H1 (cell line): ENCODE results near the gene VEPH1. TPM values are rescaled to one million over a fixed set of nuclear protein-coding genes. Genes with fewer than 3 reads are reported as not detected.

Source experiments
- CTCF ChIA-PET: fragments of 300-600 bp; sonication (Branson Sonifier 250); formaldehyde crosslinking; loops from one replicate; lab custom pipeline; 2021; ENCODE audit not compliant: partially characterized antibody; lab: Charles Lee
- POLR2A ChIA-PET: fragments of 300-600 bp; sonication (Branson Sonifier 250); formaldehyde crosslinking; loops from one replicate; lab custom pipeline; 2021; ENCODE audit warnings: inconsistent platforms; ENCODE audit not compliant: partially characterized antibody; lab: Charles Lee
- DNase-seq, 2 experiments: peaks; one replicate each; pipeline versions ENCODE4 v3.0.0 to v3.0.0-alpha.2; 2010 to 2022; ENCODE audit warnings: low spot score in 2 of 2, low read depth in 1 of 2, mixed read lengths in 1 of 2
- FAIRE-seq: peaks from 2 replicates; lab custom pipeline; 2011; peaks lifted over from hg19 to GRCh38; lab: Jason Lieb, UNC
- H2AFZ ChIP-seq: 2 replicates; pipeline ENCODE4 v1.8.1; 2012; ENCODE audit warnings: low read length, inconsistent platforms
- H2AK5ac ChIP-seq: 2 replicates; pipeline ENCODE4 v1.6.1; 2013; ENCODE audit warnings: low read depth, low read length
- H2BK120ac ChIP-seq: replicated peaks from 2 replicates; pipeline ENCODE3; 2013; ENCODE audit warnings: low read depth, low read length, inconsistent platforms
- H2BK12ac ChIP-seq: 2 replicates; pipeline ENCODE4 v1.6.1; 2013; ENCODE audit warnings: low read depth, low read length
- H2BK15ac ChIP-seq: 2 replicates; pipeline ENCODE4 v1.6.1; 2013; ENCODE audit warnings: low read length
- H2BK20ac ChIP-seq: 2 replicates; pipeline ENCODE4 v1.6.1; 2013; ENCODE audit warnings: low read length
- H2BK5ac ChIP-seq: 2 replicates; pipeline ENCODE4 v1.6.1; 2013; ENCODE audit warnings: low read depth, low read length
- H3K14ac ChIP-seq: 2 replicates; pipeline ENCODE4 v1.6.1; 2013; ENCODE audit warnings: inconsistent platforms; ENCODE audit not compliant: insufficient read length
- H3K18ac ChIP-seq: 2 replicates; pipeline ENCODE4 v1.6.1; 2013; ENCODE audit warnings: low read length; ENCODE audit errors: extremely low read depth
- H3K23ac ChIP-seq: 2 replicates; pipeline ENCODE4 v1.6.1; 2013; ENCODE audit warnings: inconsistent platforms; ENCODE audit not compliant: insufficient read length
- H3K23me2 ChIP-seq: 2 replicates; pipeline ENCODE4 v1.6.1; 2013; ENCODE audit warnings: low read depth, low read length
- H3K27ac ChIP-seq: 2 replicates; pipeline ENCODE4 v1.6.1; 2011; ENCODE audit warnings: low read depth, low read length, inconsistent platforms
- H3K27me3 ChIP-seq, 4 experiments: replicated peaks in 1 of 4; 1 replicate in 1 of 4; 2 replicates in 3 of 4; pipeline versions ENCODE4 v1.6.1 to v1.8.1; 2011 to 2013; ENCODE audit warnings: low read length in 3 of 4, mild to moderate bottlenecking in 3 of 4, inconsistent platforms in 2 of 4, mixed read lengths in 2 of 4, moderate library complexity in 1 of 4; ENCODE audit not compliant: control insufficient read depth in 3 of 4, insufficient read depth in 3 of 4; ENCODE audit errors: extremely low read depth in 1 of 4
- H3K36me3 ChIP-seq, 4 experiments: 2 replicates each; pipeline versions ENCODE4 v1.6.1 to v1.8.1; 2011 to 2013; ENCODE audit warnings: mild to moderate bottlenecking in 4 of 4, low read length in 3 of 4, moderate library complexity in 2 of 4, control low read depth in 1 of 4, inconsistent platforms in 1 of 4; ENCODE audit not compliant: insufficient read depth in 4 of 4, control insufficient read depth in 2 of 4
- H3K4ac ChIP-seq: replicated peaks from 2 replicates; pipeline ENCODE3; 2013; ENCODE audit warnings: low read length, low read depth, mixed read lengths, inconsistent platforms; ENCODE audit not compliant: insufficient read length
- H3K4me1 ChIP-seq, 4 experiments: replicated peaks in 1 of 4; 1 replicate in 1 of 4; 2 replicates in 3 of 4; pipeline versions ENCODE4 v1.6.1 to v1.8.1; 2011 to 2013; ENCODE audit warnings: low read length in 3 of 4, inconsistent platforms in 2 of 4, mixed read lengths in 1 of 4; ENCODE audit not compliant: insufficient read depth in 4 of 4, control insufficient read depth in 3 of 4
- H3K4me2 ChIP-seq, 2 experiments: 2 replicates each; pipeline versions ENCODE4 v1.6.1 to v1.8.1; 2011 to 2013; ENCODE audit warnings: low read depth in 2 of 2, low read length in 2 of 2, control low read depth in 1 of 2, inconsistent platforms in 1 of 2, mild to moderate bottlenecking in 1 of 2; ENCODE audit not compliant: insufficient read depth in 1 of 2
- H3K4me3 ChIP-seq, 4 experiments: fragments of 200-600, 300-600 bp in 1 of 4; sonication (generic), shearing (Covaris generic), sonication (Bioruptor Twin) in 1 of 4; 2 replicates each; pipeline versions ENCODE4 v1.5.1 to v1.8.1; 2011 to 2016; ENCODE audit warnings: low read length in 4 of 4, low read depth in 3 of 4, control low read depth in 2 of 4, inconsistent platforms in 2 of 4, mild to moderate bottlenecking in 2 of 4, mixed read lengths in 1 of 4, moderate library complexity in 1 of 4; ENCODE audit not compliant: insufficient read depth in 2 of 4; ENCODE audit errors: extremely low read depth in 1 of 4
- H3K56ac ChIP-seq: replicated peaks from 2 replicates; pipeline ENCODE3; 2013; ENCODE audit warnings: low read depth, mild to moderate bottlenecking, mixed read lengths, low read length, inconsistent platforms; ENCODE audit not compliant: insufficient read length
- H3K79me1 ChIP-seq: 2 replicates; pipeline ENCODE4 v1.6.1; 2013; ENCODE audit warnings: low read depth, low read length, control low read depth
- H3K79me2 ChIP-seq, 2 experiments: 2 replicates each; pipeline versions ENCODE4 v1.6.1 to v1.8.1; 2012 to 2013; ENCODE audit warnings: low read length in 2 of 2, mild to moderate bottlenecking in 2 of 2, inconsistent platforms in 1 of 2; ENCODE audit not compliant: insufficient read depth in 2 of 2, control insufficient read depth in 1 of 2
- H3K9ac ChIP-seq, 4 experiments: replicated peaks in 1 of 4; 1 replicate in 1 of 4; 2 replicates in 3 of 4; pipeline versions ENCODE4 v1.6.1 to v1.8.1; 2011 to 2013; ENCODE audit warnings: low read depth in 3 of 4, low read length in 3 of 4, control low read depth in 2 of 4, mild to moderate bottlenecking in 2 of 4, moderate library complexity in 2 of 4, inconsistent platforms in 1 of 4; ENCODE audit errors: extremely low read depth in 1 of 4
- H3K9me3 ChIP-seq, 2 experiments: 2 replicates each; pipeline versions ENCODE4 v1.6.1 to v1.8.1; 2012 to 2013; ENCODE audit warnings: mild to moderate bottlenecking in 2 of 2, moderate library complexity in 2 of 2, control low read depth in 1 of 2, inconsistent platforms in 1 of 2, low read depth in 1 of 2, low read length in 1 of 2, mixed read lengths in 1 of 2; ENCODE audit not compliant: insufficient read depth in 2 of 2
- H4K20me1 ChIP-seq, 2 experiments: replicated peaks in 1 of 2; 2 replicates each; pipeline versions ENCODE3 to v1.8.1; 2011 to 2013; ENCODE audit warnings: inconsistent platforms in 2 of 2, low read length in 2 of 2, mild to moderate bottlenecking in 1 of 2; ENCODE audit not compliant: insufficient read depth in 2 of 2, control insufficient read depth in 1 of 2
- H4K5ac ChIP-seq: 2 replicates; pipeline ENCODE4 v1.6.1; 2013; ENCODE audit warnings: low read length, low read depth, mixed read lengths, inconsistent platforms; ENCODE audit not compliant: insufficient read length
- H4K8ac ChIP-seq: 2 replicates; pipeline ENCODE4 v1.8.0; 2013; ENCODE audit warnings: mild to moderate bottlenecking, moderate library complexity, low read length, inconsistent platforms; ENCODE audit not compliant: insufficient read depth; ENCODE audit errors: extremely low read depth
- H4K91ac ChIP-seq: replicated peaks from 2 replicates; pipeline ENCODE3; 2013; ENCODE audit warnings: low read length, mixed read lengths, inconsistent platforms; ENCODE audit not compliant: insufficient read length
- CHD1 ChIP-seq: IDR thresholded peaks from 2 replicates; pipeline ENCODE4 v1.6.1; 2012; ENCODE audit warnings: low read depth, low read length, improper control_type of control experiment
- CTBP2 ChIP-seq: IDR thresholded peaks from 2 replicates; pipeline ENCODE4 v1.7.0; 2011; ENCODE audit warnings: borderline replicate concordance, mild to moderate bottlenecking, moderate library complexity, mixed read lengths, low read length; ENCODE audit not compliant: insufficient read depth, insufficient read length
- HDAC6 ChIP-seq: IDR thresholded peaks from one replicate; pipeline ENCODE4 v1.7.1; 2012; ENCODE audit warnings: low read depth, mild to moderate bottlenecking, inconsistent platforms, low read length, moderate library complexity
- KDM1A ChIP-seq: fragments of 200-600, 300-600 bp; sonication (generic); IDR thresholded peaks from 2 replicates; pipeline ENCODE4 v1.7.1; 2016; ENCODE audit warnings: mild to moderate bottlenecking, low read length, borderline replicate concordance
- TEAD4 ChIP-seq: IDR thresholded peaks from 2 replicates; pipeline ENCODE4 v1.6.1; 2012; ENCODE audit warnings: low read depth, low read length, inconsistent platforms, mixed read lengths
- USF2 ChIP-seq: IDR thresholded peaks from 2 replicates; pipeline ENCODE4 v1.6.1; 2011; ENCODE audit warnings: low read length, improper control_type of control experiment
- YY1 ChIP-seq: IDR thresholded peaks from 2 replicates; pipeline ENCODE4 v1.6.1; 2011; ENCODE audit warnings: low read depth, mild to moderate bottlenecking, low read length
- WGBS, 2 experiments: shearing (Covaris generic) in 1 of 2; methylation state at CpG; one replicate each; pipeline versions ENCODE4 v1.1.6 to v1.1.7; 2013 to 2015; ENCODE audit warnings: low lambda C conversion rate in 2 of 2, mixed read lengths in 2 of 2, inconsistent platforms in 1 of 2, low coverage in 1 of 2, missing lambda C conversion rate in 1 of 2; ENCODE audit not compliant: insufficient replicate concordance in 2 of 2, insufficient coverage in 1 of 2, insufficient read length in 1 of 2; ENCODE audit errors: extremely low coverage in 1 of 2, missing lambda C conversion rate in 1 of 2; 5-methylcytosine and 5-hydroxymethylcytosine counted together
- polyA plus RNA-seq, 7 experiments: library from polyadenylated mRNA; depleted of rRNA in 3 of 7; stranded (reverse) in 5 of 7; unstranded in 2 of 7; fragments of >200 nt in 5 of 7; fragments of 200-250 nt in 2 of 7; gene quantifications; 1 replicate in 5 of 7; 2 replicates in 1 of 7; 4 replicates in 1 of 7; pipeline versions ENCODE4 v1.2.1 to v1.2.3, GENCODE V29; 2011 to 2013; ENCODE audit warnings: missing spikeins in 2 of 7, mixed read lengths in 2 of 7
- total RNA-seq: library from RNA; stranded (reverse); fragmentation: NEBNext Ultra II Directional; extraction: Animal tissue kit (Norgen Biotek cat#: 25700); gene quantifications from 2 replicates; pipeline ENCODE4 v1.2.1, GENCODE V29; 2021

Gene VEPH1
- total and polyA plus RNA-seq, 2 of the 8 experiments (the other 6 are each of a cell fraction or from before 2014, with no cell fraction given), result 12.0 to 18.3 TPM

GRCh38 chr3:157418104-157418503 is 85.1 kb downstream of the VEPH1 start:
- Histone ChIP-seq H3K79me1 (no peaks in the 10 kb centered on the region), H4K91ac (no peak overlapping the region), H3K9me3 (no peaks in the 10 kb centered on the region), H3K56ac (no peak overlapping the region), H3K27ac (no peak overlapping the region), H3K79me2 (no peaks in the 10 kb centered on the region), H4K5ac (no peak overlapping the region), H2BK5ac (no peak overlapping the region), H3K14ac (no peak overlapping the region), H2AFZ (no peak overlapping the region), H3K18ac (no peak overlapping the region), H4K8ac (no peak overlapping the region), H4K20me1 (no peaks in the 10 kb centered on the region), H2BK12ac (no peak overlapping the region), H3K23me2 (no peaks in the 10 kb centered on the region), H3K9ac (no peak overlapping the region), H3K36me3 (no peaks in the 10 kb centered on the region), H3K4me2 (no peak overlapping the region), H2BK20ac (no peak overlapping the region), H3K23ac (no peak overlapping the region), H2AK5ac (no peak overlapping the region), H3K4me3 (no peak overlapping the region), H2BK15ac (no peak overlapping the region), H2BK120ac (no peak overlapping the region), H3K27me3 (no peaks in the 10 kb centered on the region), H3K4me1 (no peaks in the 10 kb centered on the region), H3K4ac (no peak overlapping the region)
- FAIRE-seq (no peak), DNase-seq (no peak)
- 75% methylated on average over 2 of the region's 2 CpGs; no CpG with 5 or more reads in 1 of the 2 experiments for whole genome bisulfite sequencing, 2 experiments
- no peak for TF ChIP-seq KDM1A
- no peak for TF ChIP-seq CTBP2
- TF ChIP-seq TEAD4, result no peak
- TF ChIP-seq YY1, result no peak
- TF ChIP-seq HDAC6, result no peak
- no peak for TF ChIP-seq CHD1
- no peak for TF ChIP-seq USF2
- ChIA-PET POLR2A (no interaction called here), CTCF (interaction anchor here (1.3 to 1.9 kb wide), 2 partner anchors 70 to 115 kb away, joined by 3 to 5 read pairs; no protein-coding TSS in a partner anchor)
